Spleen (tissue), 7 donors: ENCODE measurements around the gene TPM2.

ENCODE experiments used
- CTCF ChIP-seq, 11 experiments: fragments of 200-600 bp in 7 of 11; fragments of 450-650 bp in 4 of 11; sonication (generic) in 4 of 11; IDR thresholded peaks in 8 of 11; conservative IDR thresholded peaks in 3 of 11; 1 replicate in 7 of 11; 2 replicates in 4 of 11; pipeline versions ENCODE4 v1.4.0 to v1.8.0; 2016 to 2021; ENCODE audit warnings: antibody characterized with exemption in 11 of 11, inconsistent platforms in 4 of 11, mild to moderate bottlenecking in 1 of 11
- POLR2AphosphoS5 ChIP-seq, 3 donors: sonication (generic); formaldehyde crosslinking; IDR thresholded peaks; one replicate each; pipeline ENCODE4 v1.5.1; 2017; ENCODE audit warnings: antibody characterized with exemption in 3 of 3
- donor health status: DM: no; HTN: no; CAD: no; lungs with moderate emphysema.
- donor health status: DM: no; HTN: no; CAD: no.
- donor health status: DM: no; HTN: no; CAD: no.

DNA sequence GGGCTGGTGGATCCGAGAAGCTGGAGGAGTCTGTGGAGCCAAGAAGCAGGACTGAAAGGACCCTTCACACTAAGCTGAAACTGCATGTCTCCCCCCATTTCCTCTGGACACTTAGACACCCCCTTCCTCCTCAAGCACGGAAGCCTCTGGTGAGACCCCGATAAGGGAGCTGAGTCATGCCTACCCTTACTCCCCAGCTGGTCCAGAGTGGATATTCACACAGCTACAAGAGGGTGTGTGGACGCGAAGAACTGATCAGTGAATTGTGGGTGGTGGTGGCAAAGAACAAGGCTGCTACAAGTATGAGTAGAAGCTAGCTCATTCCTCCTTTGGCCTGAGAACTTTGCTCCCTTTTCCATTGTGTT lies 37.9 kb upstream of the TPM2 start:
- TF ChIP-seq CTCF (IDR thresholded peaks at IDR 0.05 in 8 of 11, conservative IDR thresholded peaks at IDR 0.05 in 3 of 11) = no peak
- no peak for TF ChIP-seq POLR2AphosphoS5 (IDR thresholded peaks at IDR 0.05)
